KOPT-K1 (cell line): ENCODE results near the gene GAGE12F.
"Not testable (repeated sequence)": the region's sequence is repeated elsewhere in the genome, so short reads cannot be mapped to it uniquely, and the experiment has no call there.

ENCODE experiments used
- H3K27ac ChIP-seq: fragments of 200-600 bp; sonication (generic); 2 replicates; pipeline ENCODE4 v1.5.1; 2016; ENCODE audit warnings: antibody characterized with exemption, mild to moderate bottlenecking, low read depth, low read length; ENCODE audit not compliant: poor library complexity, severe bottlenecking
- H3K36me3 ChIP-seq: fragments of 200-600 bp; sonication (generic); 2 replicates; pipeline ENCODE4 v1.5.1; 2017; ENCODE audit warnings: antibody characterized with exemption, mild to moderate bottlenecking, low read length, moderate library complexity; ENCODE audit not compliant: insufficient read depth
- H3K9me3 ChIP-seq: fragments of 200-600 bp; sonication (generic); 2 replicates; pipeline ENCODE4 v1.5.1; 2017; ENCODE audit warnings: antibody characterized with exemption, low read length, mild to moderate bottlenecking; ENCODE audit not compliant: insufficient read depth, poor library complexity, severe bottlenecking

Gene GAGE12F, protein sequence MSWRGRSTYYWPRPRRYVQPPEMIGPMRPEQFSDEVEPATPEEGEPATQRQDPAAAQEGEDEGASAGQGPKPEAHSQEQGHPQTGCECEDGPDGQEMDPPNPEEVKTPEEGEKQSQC

DNA sequence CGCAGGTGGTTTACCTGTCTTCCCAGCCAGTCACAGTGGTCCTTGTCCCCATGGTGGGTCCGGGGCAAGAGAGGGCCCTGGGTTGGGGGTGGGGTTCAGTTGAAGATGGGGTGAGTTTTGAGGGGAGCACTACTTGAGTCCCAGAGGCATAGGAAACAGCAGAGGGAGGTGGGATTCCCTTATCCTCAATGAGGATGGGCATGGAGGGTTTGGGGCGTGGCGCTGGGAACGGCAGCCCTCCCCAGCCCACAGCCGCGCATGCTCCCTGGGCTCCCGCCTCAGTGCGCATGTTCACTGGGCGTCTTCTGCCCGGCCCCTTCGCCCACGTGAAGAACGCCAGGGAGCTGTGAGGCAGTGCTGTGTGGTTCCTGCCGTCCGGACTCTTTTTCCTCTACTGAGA lies at the start of gene GAGE12F:
TSS of gene GAGE12F (plus strand) at position 301 of the 400 bp plus-strand sequence. CDS start 1,155 bp downstream, outside the sequence.
- not testable (repeated sequence) for H3K36me3 ChIP-seq, H3K27ac ChIP-seq, H3K9me3 ChIP-seq

DNA sequence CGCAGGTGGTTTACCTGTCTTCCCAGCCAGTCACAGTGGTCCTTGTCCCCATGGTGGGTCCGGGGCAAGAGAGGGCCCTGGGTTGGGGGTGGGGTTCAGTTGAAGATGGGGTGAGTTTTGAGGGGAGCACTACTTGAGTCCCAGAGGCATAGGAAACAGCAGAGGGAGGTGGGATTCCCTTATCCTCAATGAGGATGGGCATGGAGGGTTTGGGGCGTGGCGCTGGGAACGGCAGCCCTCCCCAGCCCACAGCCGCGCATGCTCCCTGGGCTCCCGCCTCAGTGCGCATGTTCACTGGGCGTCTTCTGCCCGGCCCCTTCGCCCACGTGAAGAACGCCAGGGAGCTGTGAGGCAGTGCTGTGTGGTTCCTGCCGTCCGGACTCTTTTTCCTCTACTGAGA lies 28.8 kb upstream of the GAGE12F start, which contains the start of gene GAGE12C:
TSS of gene GAGE12C (plus strand) at position 301 of the 400 bp plus-strand sequence. CDS start 1,155 bp downstream, outside the sequence.
- H3K36me3 ChIP-seq, H3K27ac ChIP-seq: not testable (repeated sequence)

DNA sequence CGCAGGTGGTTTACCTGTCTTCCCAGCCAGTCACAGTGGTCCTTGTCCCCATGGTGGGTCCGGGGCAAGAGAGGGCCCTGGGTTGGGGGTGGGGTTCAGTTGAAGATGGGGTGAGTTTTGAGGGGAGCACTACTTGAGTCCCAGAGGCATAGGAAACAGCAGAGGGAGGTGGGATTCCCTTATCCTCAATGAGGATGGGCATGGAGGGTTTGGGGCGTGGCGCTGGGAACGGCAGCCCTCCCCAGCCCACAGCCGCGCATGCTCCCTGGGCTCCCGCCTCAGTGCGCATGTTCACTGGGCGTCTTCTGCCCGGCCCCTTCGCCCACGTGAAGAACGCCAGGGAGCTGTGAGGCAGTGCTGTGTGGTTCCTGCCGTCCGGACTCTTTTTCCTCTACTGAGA lies 19.2 kb upstream of the GAGE12F start, which contains the start of gene GAGE12D:
TSS of gene GAGE12D (plus strand) at position 301 of the 400 bp plus-strand sequence. CDS start 1,155 bp downstream, outside the sequence.
- not testable (repeated sequence) for H3K36me3 ChIP-seq, H3K9me3 ChIP-seq, H3K27ac ChIP-seq

More for the DNA sequence above, 28.8 kb upstream of the GAGE12F start, which contains the start of gene GAGE12C:
- not testable (repeated sequence) for H3K9me3 ChIP-seq

DNA sequence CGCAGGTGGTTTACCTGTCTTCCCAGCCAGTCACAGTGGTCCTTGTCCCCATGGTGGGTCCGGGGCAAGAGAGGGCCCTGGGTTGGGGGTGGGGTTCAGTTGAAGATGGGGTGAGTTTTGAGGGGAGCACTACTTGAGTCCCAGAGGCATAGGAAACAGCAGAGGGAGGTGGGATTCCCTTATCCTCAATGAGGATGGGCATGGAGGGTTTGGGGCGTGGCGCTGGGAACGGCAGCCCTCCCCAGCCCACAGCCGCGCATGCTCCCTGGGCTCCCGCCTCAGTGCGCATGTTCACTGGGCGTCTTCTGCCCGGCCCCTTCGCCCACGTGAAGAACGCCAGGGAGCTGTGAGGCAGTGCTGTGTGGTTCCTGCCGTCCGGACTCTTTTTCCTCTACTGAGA lies 9.7 kb upstream of the GAGE12F start, which contains the start of gene GAGE12E:
TSS of gene GAGE12E (plus strand) at position 301 of the 400 bp plus-strand sequence. CDS start 1,155 bp downstream, outside the sequence.
- not testable (repeated sequence) for H3K36me3 ChIP-seq, H3K27ac ChIP-seq, H3K9me3 ChIP-seq

DNA sequence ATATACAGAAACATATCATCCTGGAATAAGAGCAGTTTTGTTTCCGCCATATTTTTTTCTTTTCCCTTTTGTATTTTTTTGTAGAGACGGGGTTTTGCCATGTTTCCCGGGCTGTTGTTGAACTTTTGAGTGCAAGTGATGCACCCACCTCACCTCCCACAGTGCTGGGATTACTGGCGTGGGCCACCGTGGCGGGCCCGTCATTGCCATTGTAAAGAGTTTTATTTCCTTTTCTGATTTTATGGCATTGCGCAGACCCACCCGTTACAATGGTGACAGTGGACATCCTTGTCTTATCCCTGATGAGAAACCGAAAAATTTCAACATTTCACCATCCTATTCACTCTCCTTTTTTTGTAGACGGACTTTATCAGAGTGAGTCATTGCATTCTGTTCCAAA lies 8.1 kb downstream of the GAGE12F start:
- H3K36me3 ChIP-seq, H3K27ac ChIP-seq, H3K9me3 ChIP-seq: not testable (repeated sequence)

DNA sequence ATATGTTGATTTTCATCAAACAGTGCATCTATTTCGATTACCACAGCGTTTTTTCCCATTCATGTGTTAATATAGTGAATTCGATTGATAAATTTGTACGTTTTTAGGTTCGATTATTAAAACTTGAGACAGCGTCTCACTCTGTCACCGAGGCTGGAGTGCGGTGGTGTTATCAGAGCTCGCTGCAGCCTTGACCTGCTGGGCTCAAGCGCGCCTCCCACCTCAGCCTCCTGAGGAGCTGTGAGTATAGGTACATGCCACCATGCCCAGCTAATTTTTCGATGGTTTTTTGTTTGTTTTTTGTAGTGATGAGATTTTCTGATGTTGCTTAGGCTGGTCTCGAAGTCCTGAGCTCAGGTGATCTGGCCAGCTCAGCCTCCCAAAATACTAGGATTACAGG lies 8.5 kb downstream of the GAGE12F start:
- H3K27ac ChIP-seq, H3K9me3 ChIP-seq, H3K36me3 ChIP-seq: not testable (repeated sequence)

DNA sequence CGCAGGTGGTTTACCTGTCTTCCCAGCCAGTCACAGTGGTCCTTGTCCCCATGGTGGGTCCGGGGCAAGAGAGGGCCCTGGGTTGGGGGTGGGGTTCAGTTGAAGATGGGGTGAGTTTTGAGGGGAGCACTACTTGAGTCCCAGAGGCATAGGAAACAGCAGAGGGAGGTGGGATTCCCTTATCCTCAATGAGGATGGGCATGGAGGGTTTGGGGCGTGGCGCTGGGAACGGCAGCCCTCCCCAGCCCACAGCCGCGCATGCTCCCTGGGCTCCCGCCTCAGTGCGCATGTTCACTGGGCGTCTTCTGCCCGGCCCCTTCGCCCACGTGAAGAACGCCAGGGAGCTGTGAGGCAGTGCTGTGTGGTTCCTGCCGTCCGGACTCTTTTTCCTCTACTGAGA lies 9.5 kb downstream of the GAGE12F start, which contains the start of gene GAGE12G:
TSS of gene GAGE12G (plus strand) at position 301 of the 400 bp plus-strand sequence. CDS start 1,155 bp downstream, outside the sequence.
- H3K9me3 ChIP-seq, H3K27ac ChIP-seq: not testable (repeated sequence)

DNA sequence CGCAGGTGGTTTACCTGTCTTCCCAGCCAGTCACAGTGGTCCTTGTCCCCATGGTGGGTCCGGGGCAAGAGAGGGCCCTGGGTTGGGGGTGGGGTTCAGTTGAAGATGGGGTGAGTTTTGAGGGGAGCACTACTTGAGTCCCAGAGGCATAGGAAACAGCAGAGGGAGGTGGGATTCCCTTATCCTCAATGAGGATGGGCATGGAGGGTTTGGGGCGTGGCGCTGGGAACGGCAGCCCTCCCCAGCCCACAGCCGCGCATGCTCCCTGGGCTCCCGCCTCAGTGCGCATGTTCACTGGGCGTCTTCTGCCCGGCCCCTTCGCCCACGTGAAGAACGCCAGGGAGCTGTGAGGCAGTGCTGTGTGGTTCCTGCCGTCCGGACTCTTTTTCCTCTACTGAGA lies 19.0 kb downstream of the GAGE12F start, which contains the start of gene GAGE12H:
TSS of gene GAGE12H (plus strand) at position 301 of the 400 bp plus-strand sequence. CDS start 1,155 bp downstream, outside the sequence.
- H3K36me3 ChIP-seq, H3K27ac ChIP-seq, H3K9me3 ChIP-seq: not testable (repeated sequence)

More for the DNA sequence above, 9.5 kb downstream of the GAGE12F start, which contains the start of gene GAGE12G:
- not testable (repeated sequence) for H3K36me3 ChIP-seq

DNA sequence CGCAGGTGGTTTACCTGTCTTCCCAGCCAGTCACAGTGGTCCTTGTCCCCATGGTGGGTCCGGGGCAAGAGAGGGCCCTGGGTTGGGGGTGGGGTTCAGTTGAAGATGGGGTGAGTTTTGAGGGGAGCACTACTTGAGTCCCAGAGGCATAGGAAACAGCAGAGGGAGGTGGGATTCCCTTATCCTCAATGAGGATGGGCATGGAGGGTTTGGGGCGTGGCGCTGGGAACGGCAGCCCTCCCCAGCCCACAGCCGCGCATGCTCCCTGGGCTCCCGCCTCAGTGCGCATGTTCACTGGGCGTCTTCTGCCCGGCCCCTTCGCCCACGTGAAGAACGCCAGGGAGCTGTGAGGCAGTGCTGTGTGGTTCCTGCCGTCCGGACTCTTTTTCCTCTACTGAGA lies 28.6 kb downstream of the GAGE12F start, which contains the start of gene GAGE2A:
TSS of gene GAGE2A (plus strand) at position 301 of the 400 bp plus-strand sequence. CDS start 1,155 bp downstream, outside the sequence.
- not testable (repeated sequence) for H3K36me3 ChIP-seq, H3K27ac ChIP-seq, H3K9me3 ChIP-seq

DNA sequence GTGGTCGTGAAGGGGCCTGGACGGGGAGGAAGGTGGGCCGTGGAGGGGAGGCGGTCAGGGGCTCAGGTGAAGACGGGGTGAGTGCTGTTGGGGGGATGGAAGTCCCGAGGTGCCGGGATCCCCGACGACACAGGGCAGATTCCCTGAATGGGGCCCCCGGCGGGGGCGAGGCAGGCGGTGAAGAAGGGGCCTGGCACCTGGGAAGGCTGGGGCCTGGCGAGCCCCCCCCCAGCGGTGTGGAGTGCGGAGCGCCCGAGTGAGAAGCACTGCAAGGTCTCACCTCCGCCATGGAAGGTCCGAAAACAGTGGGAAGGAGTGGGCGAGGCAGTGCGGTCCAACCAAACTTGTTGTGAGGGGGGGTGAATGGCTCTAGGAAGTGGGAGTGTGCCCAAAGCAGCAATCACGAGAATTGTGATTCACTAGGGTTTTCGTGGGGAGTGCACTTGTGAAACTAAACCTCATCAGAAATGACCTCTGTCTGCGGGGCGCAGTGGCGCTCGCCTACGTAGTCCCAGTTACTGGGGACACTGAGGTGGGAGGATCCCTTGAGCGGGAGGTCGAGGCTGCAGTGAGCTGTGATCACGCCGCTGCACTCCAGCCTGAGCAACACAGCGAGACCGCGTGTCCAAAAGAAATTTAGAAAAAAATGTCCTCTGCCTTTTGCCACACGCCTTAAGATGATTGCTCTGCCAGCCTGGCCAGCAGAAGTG lies 29.3 kb downstream of the GAGE12F start:
- H3K27ac ChIP-seq, H3K9me3 ChIP-seq, H3K36me3 ChIP-seq: not testable (repeated sequence)

DNA sequence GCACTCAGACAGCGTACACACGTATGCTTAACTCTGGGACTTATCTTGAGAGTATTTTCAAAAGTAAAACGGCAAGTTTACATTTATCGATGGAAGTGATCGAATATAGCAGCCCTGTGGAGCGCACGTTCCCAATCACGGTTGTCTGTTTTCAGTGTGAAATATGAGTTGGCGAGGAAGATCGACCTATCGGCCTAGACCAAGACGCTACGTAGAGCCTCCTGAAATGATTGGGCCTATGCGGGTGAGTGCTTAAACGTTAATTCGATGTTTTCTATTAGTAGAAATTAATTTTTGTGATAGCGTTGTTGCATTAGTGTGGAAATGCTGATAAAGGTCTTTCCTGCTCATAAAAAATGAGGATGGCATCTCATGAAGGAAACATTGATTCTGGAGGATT lies 29.8 kb downstream of the GAGE12F start:
- not testable (repeated sequence) for H3K36me3 ChIP-seq

DNA sequence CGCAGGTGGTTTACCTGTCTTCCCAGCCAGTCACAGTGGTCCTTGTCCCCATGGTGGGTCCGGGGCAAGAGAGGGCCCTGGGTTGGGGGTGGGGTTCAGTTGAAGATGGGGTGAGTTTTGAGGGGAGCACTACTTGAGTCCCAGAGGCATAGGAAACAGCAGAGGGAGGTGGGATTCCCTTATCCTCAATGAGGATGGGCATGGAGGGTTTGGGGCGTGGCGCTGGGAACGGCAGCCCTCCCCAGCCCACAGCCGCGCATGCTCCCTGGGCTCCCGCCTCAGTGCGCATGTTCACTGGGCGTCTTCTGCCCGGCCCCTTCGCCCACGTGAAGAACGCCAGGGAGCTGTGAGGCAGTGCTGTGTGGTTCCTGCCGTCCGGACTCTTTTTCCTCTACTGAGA lies 38.1 kb downstream of the GAGE12F start, which contains the start of gene GAGE1:
TSS of gene GAGE1 (plus strand) at position 301 of the 400 bp plus-strand sequence. CDS start 1,155 bp downstream, outside the sequence.
- H3K36me3 ChIP-seq, H3K9me3 ChIP-seq, H3K27ac ChIP-seq: not testable (repeated sequence)

More for the DNA sequence above, 29.8 kb downstream of the GAGE12F start:
- not testable (repeated sequence) for H3K27ac ChIP-seq, H3K9me3 ChIP-seq

DNA sequence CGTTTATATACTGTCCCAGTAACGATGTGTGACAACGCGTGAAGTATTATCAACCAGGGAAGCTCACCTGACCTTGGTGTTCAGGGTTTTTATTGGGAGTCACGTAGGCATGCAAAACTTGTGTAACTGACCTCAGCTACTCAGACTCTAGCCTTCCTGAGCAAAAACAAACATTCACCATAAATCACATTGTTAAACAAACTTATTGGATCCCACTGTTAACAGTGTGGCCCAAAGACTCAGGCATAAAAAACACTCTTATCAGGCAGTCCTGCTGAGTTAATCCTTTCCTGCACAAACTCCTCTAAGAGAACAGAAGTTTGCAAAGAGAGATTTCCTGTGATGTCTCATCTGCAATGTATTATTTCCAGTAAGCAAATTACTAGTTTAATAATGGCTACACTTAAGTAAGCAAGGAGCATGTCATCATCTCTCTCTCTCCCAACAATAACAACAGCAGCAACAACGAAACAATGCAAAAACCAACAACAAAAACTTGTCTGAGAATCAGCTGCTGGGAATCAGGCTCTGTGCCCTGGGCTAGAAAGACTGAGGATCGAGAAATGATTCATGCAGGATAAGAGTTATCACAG lies 50.2 kb downstream of the GAGE12F start:
- H3K36me3 ChIP-seq: no peaks in the 10 kb centered on the region
- no peaks in the 10 kb centered on the region for H3K9me3 ChIP-seq
- no peak overlapping the region for H3K27ac ChIP-seq
